Stimulated activated CD4-positive, alpha-beta T cell treated with anti-CD3 and anti-CD28 coated beads, Interleukin-1b, Interleukin-23, amount 100 ng/mL, for 24 hours (primary cell): ENCODE data around the gene NCBP3.
"Not testable (repeated sequence)": the region's sequence is repeated elsewhere in the genome, so short reads cannot be mapped to it uniquely, and the experiment has no call there.

ENCODE experiments used
- DNase-seq, 4 experiments: peaks; one replicate each; pipeline ENCODE4 v3.0.0-alpha.2; 2020; ENCODE audit warnings: low read depth in 4 of 4, low spot score in 1 of 4

Gene NCBP3

GRCh38 chr17:3848229-3848835 is 2.3 kb upstream of the NCBP3 start:
- no peak for DNase-seq

GRCh38 chr17:3847165-3847670 is 1.2 kb upstream of the NCBP3 start:
- DNase-seq = no peak

GRCh38 chr17:3846437-3847164 is 555 bp upstream of the NCBP3 start:
- DNase-seq = no peak

DNA sequence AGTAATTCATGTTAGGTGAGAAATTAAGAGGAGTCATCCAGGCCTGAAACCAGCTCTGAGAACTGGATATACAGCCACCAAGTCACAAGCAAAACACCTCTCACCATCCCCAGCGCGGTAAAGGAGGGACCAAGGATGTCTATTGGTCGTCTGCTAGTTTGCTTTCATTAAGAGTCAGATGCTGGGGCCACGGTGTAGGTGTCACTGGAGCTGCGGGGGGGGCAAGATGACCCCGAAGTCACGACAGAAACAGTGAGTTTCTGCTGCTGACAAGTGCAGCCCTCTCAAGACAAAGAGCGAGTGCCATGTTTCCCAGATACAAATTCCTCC is 790 bp downstream of the NCBP3 start:
- peak in 3 of 4 experiments; percentile 8 to 27 (median 9) for DNase-seq

DNA sequence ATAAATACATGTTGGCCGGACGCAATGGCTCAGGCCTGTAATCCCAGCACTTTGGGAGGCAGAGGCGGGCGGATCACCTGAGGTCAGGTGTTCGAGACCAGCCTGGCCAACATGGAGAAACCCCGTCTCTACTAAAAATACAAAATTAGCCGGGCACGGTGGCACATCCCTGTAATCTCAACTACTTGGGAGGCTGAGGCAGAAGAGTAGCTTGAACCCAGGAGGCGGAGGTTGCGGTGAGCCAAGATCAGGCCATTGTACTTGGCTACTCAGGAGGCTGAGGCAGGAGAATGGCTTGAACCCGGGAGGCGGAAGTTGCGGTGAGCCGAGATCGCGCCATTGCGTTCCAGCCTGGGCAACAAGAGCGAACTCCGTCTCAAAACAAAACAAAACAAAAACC is 1.5 kb downstream of the NCBP3 start:
- DNase-seq = not testable (repeated sequence)

DNA sequence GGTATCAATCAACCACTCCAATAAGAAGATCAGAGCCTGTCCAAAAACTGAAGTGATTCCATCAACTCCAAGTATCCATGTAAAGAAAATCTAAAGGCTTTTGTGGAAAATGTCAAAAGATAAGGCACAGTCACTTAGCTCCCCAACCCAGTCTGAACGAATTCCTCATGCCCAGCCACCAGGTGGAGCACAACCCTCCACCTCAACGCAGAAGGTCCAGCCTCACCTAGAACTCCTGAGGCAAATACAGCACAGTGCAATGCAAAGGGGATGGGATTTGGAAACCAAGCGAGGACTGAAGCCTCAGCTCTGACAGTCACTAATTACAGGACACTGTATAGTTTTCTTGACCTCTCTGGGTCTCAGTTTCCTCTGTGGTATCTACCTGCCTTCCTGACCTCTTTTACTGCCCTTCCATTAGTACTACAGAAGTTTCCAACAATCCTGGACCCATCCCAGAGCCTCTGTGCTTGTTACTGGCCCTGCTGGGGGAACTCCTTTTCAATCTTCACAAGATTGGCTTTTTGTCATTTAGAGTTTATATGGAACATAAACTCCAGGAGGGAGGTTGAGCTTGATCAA is 2.0 kb downstream of the NCBP3 start:
- DNase-seq = peak in 2 of 4 experiments; percentile 20 to 25

DNA sequence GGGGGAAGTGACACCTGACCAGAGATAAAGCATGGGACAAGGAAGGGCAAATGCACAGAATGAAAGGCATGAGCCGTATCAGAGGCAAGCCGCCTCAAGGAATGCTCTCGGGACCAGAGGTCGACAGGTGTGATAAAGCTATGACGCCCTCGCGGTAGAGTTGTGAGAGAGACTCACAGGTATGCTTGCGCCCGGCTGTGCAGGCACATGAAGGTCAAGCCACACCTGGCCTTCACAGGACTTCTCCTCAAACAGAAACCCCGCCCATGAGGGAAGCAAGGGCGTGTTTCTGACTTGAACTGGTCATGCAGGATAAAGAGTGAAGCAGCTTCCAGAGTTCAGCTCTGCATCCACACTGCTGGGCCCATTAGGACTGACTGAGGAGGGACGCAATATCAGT is 7.8 kb downstream of the NCBP3 start:
- no peak for DNase-seq

- DNase-seq = no peak
Measured at GRCh38 chr17:3836551-3836950, 9.5 kb downstream of the NCBP3 start.

DNA sequence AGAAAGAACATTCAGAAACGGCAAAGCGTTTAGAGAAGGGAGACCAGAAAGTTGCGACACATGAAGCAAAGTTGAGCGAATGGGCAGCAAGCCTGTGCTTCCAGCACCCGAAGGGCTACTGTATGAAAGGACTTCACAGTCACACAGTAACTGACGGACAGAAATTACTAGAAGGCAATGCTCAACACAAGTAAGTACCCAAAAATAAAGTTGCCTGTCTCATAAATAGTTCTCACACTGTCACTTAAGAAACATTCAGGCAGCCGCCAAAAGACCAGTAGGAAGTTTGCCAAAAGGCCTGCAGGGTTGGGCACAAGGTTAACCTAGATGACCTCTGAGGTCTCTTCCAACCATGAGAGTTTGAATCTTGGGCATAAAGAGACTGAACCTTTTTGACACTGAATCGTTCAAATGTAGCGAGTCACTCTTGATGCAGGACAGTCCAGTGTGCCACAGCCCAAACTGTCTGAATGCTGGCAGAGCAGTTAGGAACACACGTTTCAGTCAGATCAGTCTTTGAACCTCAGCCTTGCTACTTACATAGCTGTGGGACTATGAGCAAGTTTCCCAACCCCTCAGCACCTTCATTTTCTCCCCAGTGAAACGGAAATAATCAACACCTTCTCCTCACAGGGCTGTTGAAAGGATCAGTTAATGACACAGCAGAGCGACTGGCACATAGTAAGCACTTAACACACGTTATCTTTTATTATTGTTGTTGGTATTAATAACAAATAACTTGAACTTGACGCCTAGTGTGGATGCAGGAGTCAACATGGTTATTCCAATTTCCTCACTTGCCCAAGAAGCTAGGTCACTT is 10.4 kb downstream of the NCBP3 start:
- DNase-seq = no peak

DNA sequence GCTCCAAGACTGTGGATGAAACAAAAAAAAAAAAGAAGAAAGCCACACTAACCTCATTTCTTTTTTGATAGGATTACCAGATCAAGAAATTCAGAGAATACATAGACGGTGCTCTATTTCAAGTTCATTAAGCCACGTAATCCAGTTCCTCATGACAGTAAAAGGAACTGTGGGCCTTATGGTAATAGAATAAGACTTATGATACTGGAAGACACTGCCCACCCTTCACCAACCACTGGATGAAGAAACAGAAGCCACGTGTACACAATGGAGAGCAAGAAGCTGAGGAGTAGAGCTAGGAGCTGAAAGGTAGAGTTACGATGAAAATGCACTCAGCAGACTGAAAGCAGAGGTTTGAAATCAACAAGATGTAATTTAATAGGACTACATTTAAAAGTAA is 11.2 kb downstream of the NCBP3 start:
- DNase-seq = no peak

GRCh38 chr17:3828852-3829232 is 17.2 kb downstream of the NCBP3 start:
- no peak for DNase-seq

- no peak for DNase-seq
Measured at GRCh38 chr17:3828151-3828851, 17.7 kb downstream of the NCBP3 start.

- DNase-seq = peak; percentile 46 to 53 (median 48)
Measured at GRCh38 chr17:3827124-3827773, 18.8 kb downstream of the NCBP3 start.

DNA sequence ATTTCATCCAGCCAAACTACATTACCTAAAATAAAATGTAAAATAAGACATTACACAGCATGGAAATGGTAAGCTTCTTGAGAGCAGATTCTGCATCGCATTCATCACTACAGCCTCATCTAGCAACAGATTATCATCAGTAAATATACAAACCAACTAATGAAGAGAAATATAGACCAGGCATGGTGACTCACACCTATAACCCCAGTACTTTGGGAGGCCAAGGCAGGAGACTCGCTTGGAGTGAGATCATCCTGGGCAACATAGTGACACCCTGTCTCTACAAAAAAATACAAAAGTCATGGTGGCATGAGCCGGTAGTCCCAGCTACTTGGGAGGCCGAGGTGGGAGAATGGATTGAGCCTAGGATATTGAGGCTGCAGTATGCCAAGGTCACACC is 19.9 kb downstream of the NCBP3 start:
- DNase-seq = no peak

DNA sequence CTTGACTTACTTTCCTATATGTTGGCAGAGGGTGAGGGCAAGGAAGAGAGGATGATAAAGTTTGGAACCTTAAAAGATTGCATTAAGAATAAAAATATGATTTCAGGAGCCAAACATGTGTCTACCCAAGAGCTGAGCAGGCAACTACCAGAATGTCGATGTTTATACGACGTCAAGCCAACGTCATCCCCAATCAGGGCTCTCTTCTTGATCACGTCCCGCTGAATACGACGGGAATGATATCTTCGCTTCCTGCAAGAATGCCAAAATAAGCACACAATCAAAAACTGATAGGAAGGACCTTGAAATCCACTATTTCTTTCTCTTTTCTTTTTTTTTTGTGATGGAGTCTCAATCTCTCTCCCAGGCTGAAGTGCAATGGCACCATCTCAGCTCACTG is 24.9 kb downstream of the NCBP3 start:
- DNase-seq = no peak

DNA sequence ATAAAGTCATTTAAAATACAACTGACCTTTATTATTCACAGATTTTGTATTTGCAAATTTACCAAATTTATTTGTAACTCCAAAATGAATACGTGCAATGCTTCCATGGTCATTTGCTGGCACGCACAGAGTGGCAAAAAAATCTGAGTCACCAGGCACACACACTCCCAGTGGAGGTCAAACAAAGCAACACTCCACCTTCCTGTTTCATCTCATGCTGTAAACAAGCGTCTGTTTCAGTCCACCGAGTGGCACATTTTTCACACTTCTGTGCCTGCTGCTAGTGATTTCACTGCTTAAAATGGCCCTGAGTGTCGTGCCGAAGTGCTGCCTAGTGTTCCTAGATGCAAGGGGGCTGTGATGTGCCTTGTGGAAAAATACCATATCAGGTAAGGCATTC is 27.3 kb downstream of the NCBP3 start:
- no peak for DNase-seq

DNA sequence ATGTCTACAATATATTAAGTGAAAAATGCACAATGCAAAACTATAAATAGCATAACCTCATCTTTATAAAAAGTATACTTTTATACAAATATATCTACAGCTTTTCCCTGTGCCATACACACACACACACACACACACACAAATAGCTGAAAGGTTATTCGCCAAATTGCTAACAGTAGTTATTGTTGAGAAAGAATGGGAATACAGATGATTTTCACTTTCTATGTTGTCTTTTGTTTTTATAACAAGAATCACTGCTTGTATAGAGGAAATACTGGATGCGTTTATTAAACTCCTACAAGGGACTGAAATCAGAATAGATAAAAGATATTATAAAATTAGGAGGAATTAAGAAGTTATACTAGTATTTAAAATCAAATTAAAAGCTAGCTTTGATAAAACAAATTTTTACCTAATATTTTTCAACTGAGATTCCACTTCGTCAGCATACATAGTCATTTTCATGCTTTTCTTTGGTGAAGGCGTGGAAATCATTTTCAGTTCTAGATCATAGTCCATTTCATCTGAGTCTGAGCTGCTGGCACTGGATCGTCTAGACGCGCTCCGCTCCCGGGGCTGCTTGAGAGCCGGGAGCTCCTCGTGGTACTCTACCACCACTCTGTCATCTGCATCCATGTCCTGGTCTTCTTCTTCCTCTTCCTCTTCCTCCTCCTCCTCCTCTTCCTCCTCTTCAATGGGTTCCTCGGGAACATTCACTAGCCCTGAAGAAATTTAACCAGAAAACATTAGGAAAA is 28.0 kb downstream of the NCBP3 start:
- no peak for DNase-seq

DNA sequence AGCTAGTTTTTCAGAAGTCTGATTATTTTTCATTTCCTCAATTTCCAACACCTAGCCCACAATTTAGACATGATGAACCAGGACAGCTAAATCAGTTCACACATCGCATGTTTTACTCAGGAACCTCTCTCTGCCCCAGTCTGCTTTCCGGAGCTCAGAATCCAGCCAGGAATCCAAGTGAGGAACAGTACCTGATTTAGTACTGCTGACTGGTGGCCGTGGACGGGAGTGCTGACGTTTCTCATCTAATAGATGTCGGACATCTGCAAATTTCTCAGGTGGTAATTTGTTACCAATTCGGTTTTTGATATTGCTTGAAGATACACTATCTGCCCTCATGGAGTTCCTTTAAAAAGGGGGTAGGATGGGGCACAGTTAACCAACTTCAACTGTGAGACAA is 30.1 kb downstream of the NCBP3 start:
- no peak for DNase-seq

- no peak for DNase-seq
Measured at GRCh38 chr17:3815122-3815521, 30.9 kb downstream of the NCBP3 start.

GRCh38 chr17:3814361-3814760 is 31.7 kb downstream of the NCBP3 start:
- DNase-seq = no peak
